Spleen (tissue), 7 donors: Measurements from ENCODE around the gene LRMDA.

ENCODE experiments used
- POLR2A ChIP-seq, 3 donors: fragments of 450-650 bp; IDR thresholded peaks; one replicate each; pipeline ENCODE4 v1.5.1; 2017; ENCODE audit warnings: antibody characterized with exemption in 3 of 3, mild to moderate bottlenecking in 1 of 3
- TF ChIP-seq, protein P1 (sequence below), 11 experiments: fragments of 200-600 bp in 7 of 11; fragments of 450-650 bp in 4 of 11; sonication (generic) in 4 of 11; IDR thresholded peaks in 8 of 11; conservative IDR thresholded peaks in 3 of 11; 1 replicate in 7 of 11; 2 replicates in 4 of 11; pipeline versions ENCODE4 v1.4.0 to v1.8.0; 2016 to 2021; ENCODE audit warnings: antibody characterized with exemption in 11 of 11, inconsistent platforms in 4 of 11, mild to moderate bottlenecking in 1 of 11
- donor health status: DM: no; HTN: no; CAD: no; lungs with moderate emphysema.
- donor health status: DM: no; HTN: no; CAD: no.
- donor health status: DM: no; HTN: no; CAD: no.

DNA sequence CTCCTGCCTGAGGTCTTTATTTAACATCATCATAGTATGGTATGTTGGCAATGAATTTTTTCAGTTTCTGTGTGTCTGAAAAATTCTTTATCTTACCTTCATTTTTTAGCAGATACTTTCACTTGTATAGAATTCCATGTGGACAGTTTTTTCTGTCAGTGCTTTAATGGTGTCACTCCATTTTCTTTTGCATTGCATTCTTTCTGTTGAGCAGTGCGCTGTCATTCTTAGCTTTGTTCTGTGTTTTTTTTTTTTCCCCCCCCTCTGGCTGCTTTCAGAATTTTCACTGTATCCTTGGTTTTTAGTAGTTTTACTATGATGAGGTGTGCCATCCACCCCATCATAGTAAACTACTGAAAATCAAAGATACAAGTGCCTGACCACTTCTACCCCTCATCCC is 120.7 kb downstream of the LRMDA start:
- TF ChIP-seq, protein P1, sequence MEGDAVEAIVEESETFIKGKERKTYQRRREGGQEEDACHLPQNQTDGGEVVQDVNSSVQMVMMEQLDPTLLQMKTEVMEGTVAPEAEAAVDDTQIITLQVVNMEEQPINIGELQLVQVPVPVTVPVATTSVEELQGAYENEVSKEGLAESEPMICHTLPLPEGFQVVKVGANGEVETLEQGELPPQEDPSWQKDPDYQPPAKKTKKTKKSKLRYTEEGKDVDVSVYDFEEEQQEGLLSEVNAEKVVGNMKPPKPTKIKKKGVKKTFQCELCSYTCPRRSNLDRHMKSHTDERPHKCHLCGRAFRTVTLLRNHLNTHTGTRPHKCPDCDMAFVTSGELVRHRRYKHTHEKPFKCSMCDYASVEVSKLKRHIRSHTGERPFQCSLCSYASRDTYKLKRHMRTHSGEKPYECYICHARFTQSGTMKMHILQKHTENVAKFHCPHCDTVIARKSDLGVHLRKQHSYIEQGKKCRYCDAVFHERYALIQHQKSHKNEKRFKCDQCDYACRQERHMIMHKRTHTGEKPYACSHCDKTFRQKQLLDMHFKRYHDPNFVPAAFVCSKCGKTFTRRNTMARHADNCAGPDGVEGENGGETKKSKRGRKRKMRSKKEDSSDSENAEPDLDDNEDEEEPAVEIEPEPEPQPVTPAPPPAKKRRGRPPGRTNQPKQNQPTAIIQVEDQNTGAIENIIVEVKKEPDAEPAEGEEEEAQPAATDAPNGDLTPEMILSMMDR (IDR thresholded peaks at IDR 0.05 in 8 of 11, conservative IDR thresholded peaks at IDR 0.05 in 3 of 11): no peak
- no peak for TF ChIP-seq POLR2A (IDR thresholded peaks at IDR 0.05)
